A549 (cell line): ENCODE measurements around the gene CYP21A2.
"Not testable (repeated sequence)": the region's sequence is repeated elsewhere in the genome, so short reads cannot be mapped to it uniquely, and the experiment has no call there.

Experiments
- CHD2 ChIP-seq: fragments of 150-350 bp; IDR thresholded peaks from 2 replicates; pipeline ENCODE4 v1.6.1; 2014; ENCODE audit warnings: low read length; ENCODE audit not compliant: partially characterized antibody
- EP300 ChIP-seq, 2 experiments: fragments of >200 bp; sonication (Bioruptor Twin); formaldehyde crosslinking; IDR thresholded peaks; 2 replicates in 1 of 2; 3 replicates in 1 of 2; pipeline ENCODE4 v1.6.1; 2016 to 2017
- HDAC2 ChIP-seq: fragments of 200-600 bp; sonication (generic); IDR thresholded peaks from 2 replicates; pipeline ENCODE4 v1.6.1; 2016
- JUN ChIP-seq, 2 experiments: fragments of >200 bp; sonication (Bioruptor Twin); formaldehyde crosslinking; IDR thresholded peaks; 2 replicates in 1 of 2; 3 replicates in 1 of 2; pipeline ENCODE4 v1.6.1; 2016 to 2017
- MAFK ChIP-seq: fragments of 450-650 bp; IDR thresholded peaks from 2 replicates; pipeline ENCODE4 v1.6.1; 2014; ENCODE audit not compliant: partially characterized antibody
- MAZ ChIP-seq: fragments of 150-350 bp; IDR thresholded peaks from 2 replicates; pipeline ENCODE4 v1.6.1; 2014; ENCODE audit warnings: antibody characterized with exemption, low read depth, low read length, borderline replicate concordance
- NR3C1 ChIP-seq: fragments of >200 bp; sonication (Bioruptor Twin); formaldehyde crosslinking; IDR thresholded peaks from 3 replicates; pipeline ENCODE4 v1.6.1; 2017
- POLR2A ChIP-seq: IDR thresholded peaks from 2 replicates; pipeline ENCODE4 v1.6.1; 2012; ENCODE audit warnings: mild to moderate bottlenecking, low read length
- RCOR1 ChIP-seq: fragments of 150-350 bp; IDR thresholded peaks from 2 replicates; pipeline ENCODE4 v1.6.1; 2014; ENCODE audit warnings: antibody characterized with exemption, low read length, low read depth
- TP53 ChIP-seq: fragments of 250-450 bp; sonication (Bioruptor Pico); IDR thresholded peaks from 2 replicates; pipeline ENCODE4 v1.5.0; 2021; ENCODE audit warnings: mild to moderate bottlenecking, moderate library complexity
- TF ChIP-seq, protein P1 (sequence below): fragments of >200 bp; sonication (Bioruptor Twin); formaldehyde crosslinking; IDR thresholded peaks from 3 replicates; pipeline ENCODE4 v1.5.1; 2016
- TF ChIP-seq, protein P2 (sequence below): fragments of 450-650 bp; IDR thresholded peaks from 2 replicates; pipeline ENCODE4 v1.6.1; 2014; ENCODE audit warnings: antibody characterized with exemption
- TF ChIP-seq, protein P3 (sequence below): fragments of 200-600 bp; sonication (generic); IDR thresholded peaks from 2 replicates; pipeline ENCODE4 v1.6.1; 2016; ENCODE audit warnings: antibody characterized with exemption, mild to moderate bottlenecking, moderate library complexity
- TF ChIP-seq, protein P4 (sequence below): IDR thresholded peaks from 2 replicates; pipeline ENCODE4 v1.6.1; 2012

DNA sequence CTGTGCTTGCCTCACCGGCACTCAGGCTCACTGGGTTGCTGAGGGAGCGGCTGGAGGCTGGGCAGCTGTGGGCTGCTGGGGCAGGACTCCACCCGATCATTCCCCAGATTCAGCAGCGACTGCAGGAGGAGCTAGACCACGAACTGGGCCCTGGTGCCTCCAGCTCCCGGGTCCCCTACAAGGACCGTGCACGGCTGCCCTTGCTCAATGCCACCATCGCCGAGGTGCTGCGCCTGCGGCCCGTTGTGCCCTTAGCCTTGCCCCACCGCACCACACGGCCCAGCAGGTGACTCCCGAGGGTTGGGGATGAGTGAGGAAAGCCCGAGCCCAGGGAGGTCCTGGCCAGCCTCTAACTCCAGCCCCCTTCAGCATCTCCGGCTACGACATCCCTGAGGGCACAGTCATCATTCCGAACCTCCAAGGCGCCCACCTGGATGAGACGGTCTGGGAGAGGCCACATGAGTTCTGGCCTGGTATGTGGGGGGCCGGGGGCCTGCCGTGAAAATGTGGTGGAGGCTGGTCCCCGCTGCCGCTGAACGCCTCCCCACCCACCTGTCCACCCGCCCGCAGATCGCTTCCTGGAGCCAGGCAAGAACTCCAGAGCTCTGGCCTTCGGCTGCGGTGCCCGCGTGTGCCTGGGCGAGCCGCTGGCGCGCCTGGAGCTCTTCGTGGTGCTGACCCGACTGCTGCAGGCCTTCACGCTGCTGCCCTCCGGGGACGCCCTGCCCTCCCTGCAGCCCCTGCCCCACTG, 2.3 kb downstream of the CYP21A2 start:
- TF ChIP-seq EP300 (IDR thresholded peaks at IDR 0.05); MAFK; POLR2A; HDAC2; TP53 (CRISPR knock-in tag); NR3C1; RCOR1; MAZ; CHD2; JUN (IDR thresholded peaks at IDR 0.05): not testable (repeated sequence)
- TF ChIP-seq, protein P1, sequence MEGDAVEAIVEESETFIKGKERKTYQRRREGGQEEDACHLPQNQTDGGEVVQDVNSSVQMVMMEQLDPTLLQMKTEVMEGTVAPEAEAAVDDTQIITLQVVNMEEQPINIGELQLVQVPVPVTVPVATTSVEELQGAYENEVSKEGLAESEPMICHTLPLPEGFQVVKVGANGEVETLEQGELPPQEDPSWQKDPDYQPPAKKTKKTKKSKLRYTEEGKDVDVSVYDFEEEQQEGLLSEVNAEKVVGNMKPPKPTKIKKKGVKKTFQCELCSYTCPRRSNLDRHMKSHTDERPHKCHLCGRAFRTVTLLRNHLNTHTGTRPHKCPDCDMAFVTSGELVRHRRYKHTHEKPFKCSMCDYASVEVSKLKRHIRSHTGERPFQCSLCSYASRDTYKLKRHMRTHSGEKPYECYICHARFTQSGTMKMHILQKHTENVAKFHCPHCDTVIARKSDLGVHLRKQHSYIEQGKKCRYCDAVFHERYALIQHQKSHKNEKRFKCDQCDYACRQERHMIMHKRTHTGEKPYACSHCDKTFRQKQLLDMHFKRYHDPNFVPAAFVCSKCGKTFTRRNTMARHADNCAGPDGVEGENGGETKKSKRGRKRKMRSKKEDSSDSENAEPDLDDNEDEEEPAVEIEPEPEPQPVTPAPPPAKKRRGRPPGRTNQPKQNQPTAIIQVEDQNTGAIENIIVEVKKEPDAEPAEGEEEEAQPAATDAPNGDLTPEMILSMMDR = not testable (repeated sequence)
- TF ChIP-seq, protein P2, sequence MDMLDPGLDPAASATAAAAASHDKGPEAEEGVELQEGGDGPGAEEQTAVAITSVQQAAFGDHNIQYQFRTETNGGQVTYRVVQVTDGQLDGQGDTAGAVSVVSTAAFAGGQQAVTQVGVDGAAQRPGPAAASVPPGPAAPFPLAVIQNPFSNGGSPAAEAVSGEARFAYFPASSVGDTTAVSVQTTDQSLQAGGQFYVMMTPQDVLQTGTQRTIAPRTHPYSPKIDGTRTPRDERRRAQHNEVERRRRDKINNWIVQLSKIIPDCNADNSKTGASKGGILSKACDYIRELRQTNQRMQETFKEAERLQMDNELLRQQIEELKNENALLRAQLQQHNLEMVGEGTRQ = not testable (repeated sequence)
- TF ChIP-seq, protein P3, sequence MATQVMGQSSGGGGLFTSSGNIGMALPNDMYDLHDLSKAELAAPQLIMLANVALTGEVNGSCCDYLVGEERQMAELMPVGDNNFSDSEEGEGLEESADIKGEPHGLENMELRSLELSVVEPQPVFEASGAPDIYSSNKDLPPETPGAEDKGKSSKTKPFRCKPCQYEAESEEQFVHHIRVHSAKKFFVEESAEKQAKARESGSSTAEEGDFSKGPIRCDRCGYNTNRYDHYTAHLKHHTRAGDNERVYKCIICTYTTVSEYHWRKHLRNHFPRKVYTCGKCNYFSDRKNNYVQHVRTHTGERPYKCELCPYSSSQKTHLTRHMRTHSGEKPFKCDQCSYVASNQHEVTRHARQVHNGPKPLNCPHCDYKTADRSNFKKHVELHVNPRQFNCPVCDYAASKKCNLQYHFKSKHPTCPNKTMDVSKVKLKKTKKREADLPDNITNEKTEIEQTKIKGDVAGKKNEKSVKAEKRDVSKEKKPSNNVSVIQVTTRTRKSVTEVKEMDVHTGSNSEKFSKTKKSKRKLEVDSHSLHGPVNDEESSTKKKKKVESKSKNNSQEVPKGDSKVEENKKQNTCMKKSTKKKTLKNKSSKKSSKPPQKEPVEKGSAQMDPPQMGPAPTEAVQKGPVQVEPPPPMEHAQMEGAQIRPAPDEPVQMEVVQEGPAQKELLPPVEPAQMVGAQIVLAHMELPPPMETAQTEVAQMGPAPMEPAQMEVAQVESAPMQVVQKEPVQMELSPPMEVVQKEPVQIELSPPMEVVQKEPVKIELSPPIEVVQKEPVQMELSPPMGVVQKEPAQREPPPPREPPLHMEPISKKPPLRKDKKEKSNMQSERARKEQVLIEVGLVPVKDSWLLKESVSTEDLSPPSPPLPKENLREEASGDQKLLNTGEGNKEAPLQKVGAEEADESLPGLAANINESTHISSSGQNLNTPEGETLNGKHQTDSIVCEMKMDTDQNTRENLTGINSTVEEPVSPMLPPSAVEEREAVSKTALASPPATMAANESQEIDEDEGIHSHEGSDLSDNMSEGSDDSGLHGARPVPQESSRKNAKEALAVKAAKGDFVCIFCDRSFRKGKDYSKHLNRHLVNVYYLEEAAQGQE = not testable (repeated sequence)
- TF ChIP-seq, protein P4, sequence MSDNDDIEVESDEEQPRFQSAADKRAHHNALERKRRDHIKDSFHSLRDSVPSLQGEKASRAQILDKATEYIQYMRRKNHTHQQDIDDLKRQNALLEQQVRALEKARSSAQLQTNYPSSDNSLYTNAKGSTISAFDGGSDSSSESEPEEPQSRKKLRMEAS = not testable (repeated sequence)
